Neural cell (in vitro differentiated cells): Measurements from ENCODE around the gene ADAMTS14.

Experiments used
- EP300 ChIP-seq: fragments of 450-650 bp; conservative IDR thresholded peaks from 2 replicates; pipeline ENCODE4 v1.6.1; 2014; ENCODE audit warnings: antibody characterized with exemption, mild to moderate bottlenecking, moderate library complexity; ENCODE audit not compliant: poor library complexity, severe bottlenecking
- EZH2 ChIP-seq: fragments of 200-600, 300-800 bp; shearing (Covaris generic), sonication (generic); IDR thresholded peaks from 2 replicates; pipeline ENCODE4 v1.6.1; 2014; ENCODE audit warnings: antibody characterized with exemption, low read length, borderline replicate concordance, mild to moderate bottlenecking; ENCODE audit not compliant: insufficient read depth, poor library complexity, severe bottlenecking

DNA sequence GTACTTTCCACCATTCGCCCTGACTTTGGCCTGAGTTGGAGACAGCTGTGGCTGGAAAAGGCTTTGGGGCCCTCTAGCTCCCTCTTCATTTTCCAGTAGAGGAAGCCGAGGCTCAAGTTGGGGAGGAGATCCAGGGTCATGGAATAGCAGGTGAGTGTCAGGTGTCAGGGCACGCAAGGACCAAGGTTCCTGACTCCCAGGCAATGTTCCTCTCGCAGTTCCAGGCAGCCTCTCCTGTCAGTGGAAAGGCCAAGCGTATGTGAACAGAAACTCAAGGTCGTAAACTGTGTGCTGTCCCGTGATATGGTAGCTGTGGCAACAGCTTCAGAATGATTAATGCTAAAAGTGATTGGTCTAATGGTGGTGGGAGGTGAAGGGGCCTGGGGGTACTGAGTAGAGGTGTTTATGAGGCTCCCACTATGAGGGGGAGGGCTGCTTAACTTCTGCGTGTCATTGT lies 13.2 kb downstream of the ADAMTS14 start:
- TF ChIP-seq EZH2 (no peak), EP300 (no peak)
